HepG2 (cell line): ENCODE results near the gene VPS52. TPM values are rescaled to one million over a fixed set of nuclear protein-coding genes. Genes with fewer than 3 reads are reported as not detected.

Experiments
- AGO2 ChIP-seq: fragments of 200-400 bp; formaldehyde crosslinking; optimal IDR thresholded peaks from 2 replicates; pipeline ENCODE3; 2017; ENCODE audit warnings: mild to moderate bottlenecking, low read depth, low read length, moderate library complexity
- ATF3 ChIP-seq: sonication (generic); formaldehyde crosslinking; IDR thresholded peaks from 2 replicates; pipeline ENCODE4 v1.4.0; 2020; ENCODE audit warnings: missing genetic modification reagents
- BORCS8-MEF2B ChIP-seq: sonication (generic); formaldehyde crosslinking; IDR thresholded peaks from 2 replicates; pipeline ENCODE4 v1.8.0; 2022; ENCODE audit warnings: mild to moderate bottlenecking, missing genetic modification reagents
- CENPX ChIP-seq: sonication (generic); formaldehyde crosslinking; IDR thresholded peaks from 2 replicates; pipeline ENCODE4 v1.9.0; 2021; ENCODE audit warnings: mild to moderate bottlenecking, missing genetic modification reagents, moderate library complexity
- HNF4A ChIP-seq: sonication (generic); formaldehyde crosslinking; IDR thresholded peaks from 2 replicates; pipeline ENCODE4 v1.4.0; 2020; ENCODE audit warnings: missing genetic modification reagents
- KDM5B ChIP-seq: sonication (generic); formaldehyde crosslinking; IDR thresholded peaks from 2 replicates; pipeline ENCODE4 v1.4.0; 2020; ENCODE audit warnings: missing genetic modification reagents, mild to moderate bottlenecking, borderline replicate concordance
- MATR3 ChIP-seq: sonication (generic); formaldehyde crosslinking; IDR thresholded peaks from 2 replicates; pipeline ENCODE4 v1.4.0; 2020; ENCODE audit warnings: missing genetic modification reagents
- MAZ ChIP-seq, 2 experiments: sonication (generic) in 1 of 2; formaldehyde crosslinking in 1 of 2; IDR thresholded peaks; 2 replicates each; pipeline versions ENCODE4 v1.5.0 to v1.6.1; 2012 to 2020; ENCODE audit warnings: low read depth in 2 of 2, mild to moderate bottlenecking in 2 of 2, borderline replicate concordance in 1 of 2, improper control_type of control experiment in 1 of 2, low read length in 1 of 2, missing genetic modification reagents in 1 of 2, moderate library complexity in 1 of 2
- NCOA1 ChIP-seq: sonication (generic); formaldehyde crosslinking; IDR thresholded peaks from 2 replicates; pipeline ENCODE4 v1.9.0; 2021; ENCODE audit warnings: missing genetic modification reagents
- PHF20 ChIP-seq: sonication (generic); formaldehyde crosslinking; IDR thresholded peaks from 2 replicates; pipeline ENCODE4 v1.5.0; 2020; ENCODE audit warnings: mild to moderate bottlenecking, missing genetic modification reagents
- RBM39 ChIP-seq: fragments of 200-400 bp; formaldehyde crosslinking; IDR thresholded peaks from one replicate; pipeline ENCODE4 v1.6.1; 2018; ENCODE audit warnings: antibody characterized with exemption, mild to moderate bottlenecking, low read depth, low read length; ENCODE audit not compliant: poor library complexity, severe bottlenecking
- SP4 ChIP-seq: sonication (generic); formaldehyde crosslinking; IDR thresholded peaks from 2 replicates; pipeline ENCODE4 v1.8.1; 2023; ENCODE audit warnings: mild to moderate bottlenecking, missing genetic modification reagents
- TAF15 ChIP-seq: fragments of 200-400 bp; formaldehyde crosslinking; IDR thresholded peaks from one replicate; pipeline ENCODE4 v1.6.1; 2018; ENCODE audit warnings: mild to moderate bottlenecking, low read depth, low read length; ENCODE audit not compliant: poor library complexity, severe bottlenecking
- TCF7L2 ChIP-seq: IDR thresholded peaks from 2 replicates; pipeline ENCODE4 v1.6.1; 2011; ENCODE audit warnings: mild to moderate bottlenecking, low read depth, low read length, moderate library complexity
- ZNF468 ChIP-seq: sonication (generic); formaldehyde crosslinking; IDR thresholded peaks from 2 replicates; pipeline ENCODE4 v1.8.0; 2022; ENCODE audit warnings: mild to moderate bottlenecking, moderate library complexity, missing genetic modification reagents
- ZNF558 ChIP-seq: sonication (generic); formaldehyde crosslinking; IDR thresholded peaks from 2 replicates; pipeline ENCODE4 v1.9.0; 2022; ENCODE audit warnings: mild to moderate bottlenecking, missing genetic modification reagents, borderline replicate concordance
- ZNF652 ChIP-seq: IDR thresholded peaks from 2 replicates; pipeline ENCODE4 v1.6.1; 2016; ENCODE audit warnings: low read depth, borderline replicate concordance
- ZNF768 ChIP-seq: sonication (generic); formaldehyde crosslinking; IDR thresholded peaks from 2 replicates; pipeline ENCODE4 v1.4.0; 2020; ENCODE audit warnings: missing genetic modification reagents
- ZNF878 ChIP-seq: sonication (generic); formaldehyde crosslinking; IDR thresholded peaks from 2 replicates; pipeline ENCODE4 v1.8.1; 2023; ENCODE audit warnings: mild to moderate bottlenecking, missing genetic modification reagents, moderate library complexity
- polyA plus RNA-seq, 8 experiments: library from polyadenylated mRNA; depleted of rRNA in 3 of 8; stranded (reverse) in 7 of 8; unstranded in 1 of 8; fragments of >200 nt; fragmentation: Illumina TruSeq in 4 of 8; extraction: Trizol in 4 of 8; gene quantifications; 2 replicates each; pipeline versions ENCODE4 v1.2.1 to v1.2.3, GENCODE V29; 2011 to 2016; ENCODE audit warnings: low read depth in 4 of 8, missing spikeins in 1 of 8, mixed read lengths in 1 of 8; ENCODE audit not compliant: insufficient read depth in 1 of 8
- total RNA-seq, 5 experiments: library from RNA; depleted of rRNA; stranded (reverse); fragments of >200 nt; fragmentation: Illumina TruSeq; extraction: Trizol; gene quantifications; 2 replicates each; pipeline ENCODE4 v1.2.3, GENCODE V29; 2016; ENCODE audit warnings: low read depth in 1 of 5
- TF ChIP-seq, protein P1 (sequence below), 2 experiments: sonication (generic) in 1 of 2; formaldehyde crosslinking in 1 of 2; IDR thresholded peaks; 2 replicates each; pipeline versions ENCODE4 v1.4.0 to v1.6.1; 2018 to 2020; ENCODE audit warnings: missing genetic modification reagents in 2 of 2, borderline replicate concordance in 1 of 2, low read depth in 1 of 2, mild to moderate bottlenecking in 1 of 2, missing biosample characterization in 1 of 2
- TF ChIP-seq, protein P2 (sequence below): sonication (generic); formaldehyde crosslinking; IDR thresholded peaks from 2 replicates; pipeline ENCODE4 v1.8.0; 2022; ENCODE audit warnings: low read depth, missing genetic modification reagents

The VPS52 gene
- total and polyA plus RNA-seq, 2 of the 13 experiments (the other 11 are each of a cell fraction or from before 2014, with no cell fraction given): 48.9 to 85.5 TPM

DNA sequence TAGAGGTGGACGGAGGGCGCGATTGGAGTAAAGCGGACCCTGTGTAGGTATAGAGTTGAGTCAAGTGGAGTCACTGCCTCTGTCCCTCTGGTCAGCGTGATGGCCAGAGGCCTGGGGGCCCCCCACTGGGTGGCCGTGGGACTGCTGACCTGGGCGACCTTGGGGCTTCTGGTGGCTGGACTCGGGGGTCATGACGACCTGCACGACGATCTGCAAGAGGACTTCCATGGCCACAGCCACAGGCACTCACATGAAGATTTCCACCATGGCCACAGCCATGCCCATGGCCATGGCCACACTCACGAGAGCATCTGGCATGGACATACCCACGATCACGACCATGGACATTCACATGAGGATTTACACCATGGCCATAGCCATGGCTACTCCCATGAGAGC is 70.5 kb downstream of the VPS52 start (continued):
- TF ChIP-seq, protein P1, sequence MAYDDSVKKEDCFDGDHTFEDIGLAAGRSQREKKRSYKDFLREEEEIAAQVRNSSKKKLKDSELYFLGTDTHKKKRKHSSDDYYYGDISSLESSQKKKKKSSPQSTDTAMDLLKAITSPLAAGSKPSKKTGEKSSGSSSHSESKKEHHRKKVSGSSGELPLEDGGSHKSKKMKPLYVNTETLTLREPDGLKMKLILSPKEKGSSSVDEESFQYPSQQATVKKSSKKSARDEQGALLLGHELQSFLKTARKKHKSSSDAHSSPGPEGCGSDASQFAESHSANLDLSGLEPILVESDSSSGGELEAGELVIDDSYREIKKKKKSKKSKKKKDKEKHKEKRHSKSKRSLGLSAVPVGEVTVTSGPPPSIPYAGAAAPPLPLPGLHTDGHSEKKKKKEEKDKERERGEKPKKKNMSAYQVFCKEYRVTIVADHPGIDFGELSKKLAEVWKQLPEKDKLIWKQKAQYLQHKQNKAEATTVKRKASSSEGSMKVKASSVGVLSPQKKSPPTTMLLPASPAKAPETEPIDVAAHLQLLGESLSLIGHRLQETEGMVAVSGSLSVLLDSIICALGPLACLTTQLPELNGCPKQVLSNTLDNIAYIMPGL (CRISPR knock-in tag; IDR thresholded peaks at IDR 0.05; ENCODE audit: borderline replicate concordance in 1 of 2, low read depth in 1 of 2): peak in 1 of 2 experiments; percentile 57; a peak in 2 of 4 replicates
- no peak for TF ChIP-seq KDM5B
- no peak for TF ChIP-seq TCF7L2
- TF ChIP-seq MATR3: no peak
- 0 out of 2 replicates have a peak, but pooled peaks have one; percentile 13 for TF ChIP-seq ATF3 (CRISPR knock-in tag)
- TF ChIP-seq ZNF558: no peak; the same call in 1 of the 2 replicates
- peak; percentile 33; the same call in 1 of the 2 replicates for TF ChIP-seq HNF4A (CRISPR knock-in tag)
- TF ChIP-seq CENPX (CRISPR knock-in tag): no peak
- no peak for TF ChIP-seq RBM39
- TF ChIP-seq TAF15: no peak
- TF ChIP-seq ZNF768 (CRISPR knock-in tag): 0 out of 2 replicates have a peak, but pooled peaks have one; percentile 27
- TF ChIP-seq, protein P2, sequence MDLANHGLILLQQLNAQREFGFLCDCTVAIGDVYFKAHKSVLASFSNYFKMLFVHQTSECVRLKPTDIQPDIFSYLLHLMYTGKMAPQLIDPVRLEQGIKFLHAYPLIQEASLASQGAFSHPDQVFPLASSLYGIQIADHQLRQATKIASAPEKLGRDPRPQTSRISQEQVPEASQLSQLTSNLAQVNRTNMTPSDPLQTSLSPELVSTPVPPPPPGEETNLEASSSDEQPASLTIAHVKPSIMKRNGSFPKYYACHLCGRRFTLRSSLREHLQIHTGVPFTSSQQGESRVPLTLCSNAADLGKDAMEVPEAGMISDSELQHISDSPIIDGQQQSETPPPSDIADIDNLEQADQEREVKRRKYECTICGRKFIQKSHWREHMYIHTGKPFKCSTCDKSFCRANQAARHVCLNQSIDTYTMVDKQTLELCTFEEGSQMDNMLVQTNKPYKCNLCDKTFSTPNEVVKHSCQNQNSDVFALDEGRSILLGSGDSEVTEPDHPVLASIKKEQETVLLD (CRISPR knock-in tag): no peak
- peak; percentile 40 for TF ChIP-seq AGO2
- TF ChIP-seq BORCS8-MEF2B (CRISPR knock-in tag): no peak
- TF ChIP-seq MAZ (IDR thresholded peaks at IDR 0.05; ENCODE audit: borderline replicate concordance, low read depth, low read length): no peak
- no peak for TF ChIP-seq MAZ (CRISPR knock-in tag; IDR thresholded peaks at IDR 0.05; ENCODE audit: low read depth)
- TF ChIP-seq ZNF878 (CRISPR knock-in tag): 0 out of 2 replicates have a peak, but pooled peaks have one; percentile 22
- TF ChIP-seq NCOA1 (CRISPR knock-in tag): 0 out of 2 replicates have a peak, but pooled peaks have one; percentile 51
- 0 out of 2 replicates have a peak, but pooled peaks have one; percentile 38 for TF ChIP-seq SP4
- TF ChIP-seq PHF20: 0 out of 2 replicates have a peak, but pooled peaks have one; percentile 4
- TF ChIP-seq ZNF652 (CRISPR knock-in tag): no peak
- TF ChIP-seq ZNF468 (CRISPR knock-in tag): 0 out of 2 replicates have a peak, but pooled peaks have one; percentile 50
